GM21619 (cell line): ENCODE results near the gene KCNJ11.
"Not testable (repeated sequence)": the region's sequence is repeated elsewhere in the genome, so short reads cannot be mapped to it uniquely, and the experiment has no call there.

Experiments used
- ATAC-seq: cut with Tn5 transposase; IDR thresholded peaks from one replicate; pipeline ENCODE4 v1.9.1; 2021; ENCODE audit not compliant: unreplicated experiment

Gene KCNJ11

GRCh38 chr11:17388609-17389210 lies at the start of gene KCNJ11:
KCNJ11 (minus strand) TSS chr11:17388659; CDS start chr11:17388091, 568 bp downstream.
- ATAC-seq = peak; percentile 39

DNA sequence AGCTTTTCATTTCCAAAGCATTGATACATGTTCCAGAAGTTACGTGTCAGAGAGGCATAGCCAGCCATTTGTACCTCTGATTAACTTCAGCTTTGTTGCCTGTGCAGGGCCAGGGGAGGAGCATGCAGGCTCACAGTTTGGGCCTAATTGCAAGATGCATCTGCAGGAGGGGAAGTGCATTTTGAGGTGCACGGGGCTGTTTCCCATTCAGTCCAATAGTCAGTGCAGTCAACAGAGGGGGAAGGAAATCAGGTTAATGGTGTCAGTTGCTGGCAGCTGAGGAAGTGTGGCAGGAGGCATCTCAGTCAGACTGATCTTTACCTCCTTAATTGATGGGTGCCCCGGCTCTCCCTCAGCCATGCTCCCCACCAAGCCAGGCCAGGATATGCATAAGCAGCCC lies 48.9 kb upstream of the KCNJ11 start:
- no peak for ATAC-seq

GRCh38 chr11:17434108-17434507 lies 45.6 kb upstream of the KCNJ11 start:
- ATAC-seq = no peak

GRCh38 chr11:17432002-17432401 lies 43.5 kb upstream of the KCNJ11 start:
- ATAC-seq = no peak

- no peak for ATAC-seq
Measured at GRCh38 chr11:17431139-17431538, 42.7 kb upstream of the KCNJ11 start.

DNA sequence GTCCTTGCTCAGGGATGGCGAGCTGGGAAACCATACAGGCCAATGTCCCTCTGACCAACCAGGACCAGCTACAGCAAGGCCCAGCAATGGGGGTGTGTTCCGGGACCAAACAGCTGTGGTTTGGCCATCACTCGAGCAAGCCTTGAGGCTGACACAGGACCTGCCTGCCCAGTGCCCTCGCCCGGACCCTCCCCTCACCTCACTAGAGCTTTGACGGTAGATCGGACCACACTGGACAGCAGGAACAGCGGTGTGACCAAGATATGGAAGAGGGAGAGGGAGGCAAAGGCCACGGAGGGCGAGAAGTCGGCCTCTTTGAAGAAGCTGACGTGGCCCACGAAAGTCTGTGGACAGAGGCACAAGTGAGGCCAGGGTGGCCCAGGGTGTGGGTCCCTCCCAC lies 42.2 kb upstream of the KCNJ11 start:
- ATAC-seq = no peak

DNA sequence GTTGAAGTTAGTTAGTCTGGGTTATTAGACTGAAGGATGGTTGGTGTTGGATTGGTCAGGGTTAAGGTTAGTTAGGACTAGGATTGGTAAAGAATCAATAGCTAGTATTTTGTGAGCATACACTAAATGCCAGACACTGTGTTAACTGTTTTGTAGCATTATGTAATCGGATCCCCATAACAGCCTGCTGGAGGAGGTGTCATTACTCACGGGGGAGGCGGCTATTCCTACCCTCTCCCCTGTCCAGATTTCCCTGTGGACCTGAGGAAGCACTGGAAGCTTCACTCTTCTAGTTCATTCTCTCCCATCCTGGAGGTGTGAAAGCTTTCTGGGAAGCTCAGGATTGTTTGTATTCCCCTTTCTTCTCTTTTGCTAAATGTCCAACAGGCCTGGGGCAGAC lies 40.5 kb upstream of the KCNJ11 start:
- no peak for ATAC-seq

GRCh38 chr11:17428261-17428660 lies 39.8 kb upstream of the KCNJ11 start:
- ATAC-seq = no peak

GRCh38 chr11:17426233-17426632 lies 37.8 kb upstream of the KCNJ11 start:
- not testable (repeated sequence) for ATAC-seq

- ATAC-seq = no peak
Measured at GRCh38 chr11:17423533-17424310, 35.3 kb upstream of the KCNJ11 start.

DNA sequence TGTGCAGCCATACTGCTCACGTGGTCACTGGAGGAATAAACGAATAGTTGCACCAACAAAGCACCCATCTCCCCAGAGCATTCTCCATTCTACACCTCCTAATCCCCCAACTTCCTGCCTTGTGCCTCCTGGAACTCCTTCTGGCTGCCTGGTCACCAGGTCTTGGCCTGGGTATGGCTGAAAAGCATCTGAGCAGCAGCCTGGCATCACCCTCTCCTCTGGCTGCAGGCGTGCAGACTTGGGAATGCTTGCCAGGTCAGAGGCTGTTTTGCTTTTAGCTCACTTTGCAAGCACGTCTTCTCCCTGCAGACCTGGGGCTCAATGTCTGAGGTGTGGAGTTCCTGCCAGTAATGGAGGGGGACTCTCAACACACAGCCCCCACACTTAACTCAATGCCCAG lies 33.3 kb upstream of the KCNJ11 start:
- no peak for ATAC-seq

DNA sequence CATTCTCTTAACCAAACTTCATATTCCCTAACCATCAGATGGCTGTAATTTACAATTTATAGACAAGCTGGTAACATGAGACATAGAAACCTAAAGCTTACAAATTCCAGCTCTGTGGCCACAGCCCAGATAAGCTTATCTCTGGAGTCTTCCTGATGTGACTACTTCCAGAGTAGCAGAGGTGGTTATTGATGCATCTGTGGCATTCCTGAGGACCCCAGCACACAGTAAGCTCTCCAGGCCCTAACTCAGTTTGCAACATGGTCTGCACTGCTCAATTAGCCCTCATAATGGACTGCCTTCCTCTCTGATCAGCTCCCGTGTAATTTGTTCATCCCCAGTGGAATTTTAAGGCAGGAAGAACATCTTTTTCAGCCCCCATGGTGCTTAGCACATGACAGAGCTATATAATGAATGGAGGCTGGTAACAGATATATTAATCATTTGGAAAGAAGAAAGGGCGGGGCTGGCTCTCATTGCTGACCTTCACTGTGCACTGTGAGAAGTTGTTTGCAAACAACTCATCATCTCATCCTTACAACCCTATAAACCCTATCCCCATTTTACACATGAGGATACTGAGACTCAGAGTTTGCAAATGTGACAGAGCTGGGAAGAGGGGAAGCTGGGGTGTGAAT lies 30.1 kb upstream of the KCNJ11 start:
- ATAC-seq = no peak

DNA sequence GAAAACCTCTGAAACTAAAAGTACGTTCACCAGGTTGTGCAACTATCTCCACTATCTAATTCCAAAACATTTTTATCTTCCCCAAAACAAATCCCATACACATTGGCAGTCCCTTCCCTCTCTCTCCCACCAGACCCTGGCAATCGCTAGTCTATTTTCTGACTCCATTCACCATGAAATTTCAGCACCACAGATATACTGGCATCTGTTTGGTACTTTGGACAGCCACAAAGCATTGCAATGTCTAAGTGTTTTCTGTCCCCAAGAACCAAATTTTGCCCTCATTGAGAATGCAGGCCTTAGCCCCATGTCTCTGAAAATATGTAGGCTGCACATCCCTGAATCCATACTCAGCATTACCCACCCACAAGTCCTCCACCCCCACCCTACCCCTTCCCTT lies 28.0 kb upstream of the KCNJ11 start:
- ATAC-seq = no peak

- ATAC-seq = no peak
Measured at GRCh38 chr11:17415523-17416104, 27.2 kb upstream of the KCNJ11 start.

- no peak for ATAC-seq
Measured at GRCh38 chr11:17414992-17415391, 26.5 kb upstream of the KCNJ11 start.

- ATAC-seq = no peak
Measured at GRCh38 chr11:17414317-17414737, 25.9 kb upstream of the KCNJ11 start.

GRCh38 chr11:17413414-17414316 lies 25.2 kb upstream of the KCNJ11 start:
- no peak for ATAC-seq

GRCh38 chr11:17412488-17413180 lies 24.2 kb upstream of the KCNJ11 start:
- no peak for ATAC-seq

GRCh38 chr11:17411418-17411817 lies 23.0 kb upstream of the KCNJ11 start:
- no peak for ATAC-seq
